GM21526 (cell line): ENCODE data around the gene MRPL53.
"Not testable (repeated sequence)": the region's sequence is repeated elsewhere in the genome, so short reads cannot be mapped to it uniquely, and the experiment has no call there.

Source experiments
- ATAC-seq: cut with Tn5 transposase; IDR thresholded peaks from one replicate; pipeline ENCODE4 v1.9.1; 2021; ENCODE audit warnings: moderate library complexity; ENCODE audit not compliant: unreplicated experiment, low FRiP score

Gene MRPL53

GRCh38 chr2:74482801-74483674 lies 10.6 kb upstream of the MRPL53 start, which contains the start of the genes CCDC142 and TTC31:
Gene CCDC142, minus strand, starts transcription at chr2:74482998. Its CDS starts 161 bp downstream, at chr2:74482837.
Gene TTC31, plus strand, starts transcription at chr2:74483081. Its CDS starts 15 bp downstream, at chr2:74483096.
- peak; percentile 84 for ATAC-seq

- ATAC-seq = peak; percentile 31
Measured at GRCh38 chr2:74481961-74482800, 9.7 kb upstream of the MRPL53 start.

DNA sequence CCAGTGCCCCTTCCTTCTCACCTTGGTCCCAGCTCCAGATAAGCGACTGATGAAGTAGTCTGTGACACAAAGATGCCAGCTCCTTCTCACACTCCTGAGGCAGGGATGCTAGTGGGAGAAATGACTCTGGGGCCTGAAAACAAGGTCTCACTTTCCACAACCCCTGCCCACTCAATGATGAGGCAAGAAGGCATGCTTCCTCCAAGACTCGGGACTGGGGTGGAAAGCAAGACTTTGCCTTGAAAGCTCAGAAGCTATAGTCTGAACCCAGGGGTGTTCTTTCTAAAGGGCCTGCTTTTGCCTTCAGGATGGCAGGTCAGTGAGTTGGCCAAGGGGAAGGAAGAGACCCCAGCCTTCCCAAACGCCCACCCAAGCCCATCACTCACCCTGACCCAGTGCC lies 9.0 kb upstream of the MRPL53 start:
- ATAC-seq = no peak

DNA sequence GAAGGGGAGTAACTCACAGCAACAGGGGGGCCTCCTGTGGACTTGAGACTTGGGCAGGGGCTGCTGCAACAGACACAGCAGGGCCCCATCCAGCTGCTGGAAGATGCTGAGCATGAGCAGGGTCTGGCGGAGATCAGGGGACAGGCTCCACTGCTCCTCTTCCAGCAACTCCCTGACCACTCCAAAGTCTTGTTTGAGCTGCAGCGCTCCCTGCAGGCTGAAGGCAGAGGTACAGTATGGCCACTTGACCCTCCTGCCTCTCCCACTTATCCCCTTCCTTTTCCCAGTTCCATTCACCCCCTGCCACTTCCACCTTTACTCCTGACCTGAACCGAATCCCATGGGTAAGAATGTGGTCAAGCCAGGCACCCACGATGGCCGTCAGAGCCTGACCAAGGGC lies 2.4 kb upstream of the MRPL53 start:
- ATAC-seq = no peak

DNA sequence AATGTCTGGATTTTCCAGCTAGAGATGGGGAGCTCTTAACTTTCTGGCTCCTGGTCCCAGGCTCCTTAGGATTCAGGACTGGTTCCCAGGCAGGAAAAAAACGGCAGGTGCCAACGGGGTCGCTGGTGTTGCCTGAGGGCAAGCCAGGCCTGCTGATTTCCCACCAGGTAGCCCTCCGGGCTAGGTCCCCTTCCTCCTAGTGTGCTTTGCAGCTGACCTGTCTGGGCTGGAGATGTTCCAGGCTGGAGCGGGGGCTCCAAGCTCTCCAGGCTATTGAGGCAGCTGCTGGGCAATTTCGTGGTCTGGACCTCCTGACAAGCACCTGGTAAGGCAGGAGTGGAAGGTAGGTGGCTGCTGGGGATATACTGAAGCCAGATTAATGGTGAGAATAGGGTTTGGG lies 2.0 kb upstream of the MRPL53 start:
- ATAC-seq = no peak

- no peak for ATAC-seq
Measured at GRCh38 chr2:74472945-74473258, 422 bp upstream of the MRPL53 start.

DNA sequence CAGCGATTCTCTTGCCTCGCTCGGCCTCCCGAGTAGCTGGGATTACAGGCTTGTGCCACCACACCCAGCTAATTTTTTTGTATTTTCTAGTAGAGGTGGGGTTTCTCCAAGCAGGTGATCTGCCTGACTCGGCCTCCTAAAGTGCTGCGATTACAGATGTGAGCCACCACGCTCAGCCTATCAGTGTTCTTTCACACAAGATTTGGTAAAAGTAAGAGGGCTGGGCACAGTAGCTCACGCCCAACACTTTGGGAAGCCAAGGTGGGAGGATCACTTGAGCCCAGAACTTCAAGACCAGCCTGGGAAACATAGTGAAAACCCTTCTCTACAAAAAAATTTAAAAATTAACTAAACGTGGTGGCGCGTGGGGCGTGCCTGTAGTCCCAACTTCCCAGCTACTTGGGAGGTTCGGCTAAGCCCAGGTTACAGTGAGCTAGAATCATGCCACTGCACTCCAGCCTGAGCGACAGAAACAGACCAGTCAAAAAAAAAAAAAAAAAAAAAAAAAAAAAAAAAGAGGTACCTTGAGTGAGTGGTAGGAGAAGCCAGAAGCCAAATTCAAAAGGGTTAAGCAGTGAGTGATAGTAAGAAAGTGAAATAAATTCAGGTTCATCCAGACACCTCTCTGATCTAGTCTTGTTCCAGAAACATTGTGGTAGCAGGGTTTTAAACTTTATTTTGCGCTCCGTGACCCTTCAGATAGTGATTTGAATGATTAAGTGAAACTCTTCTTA lies 981 bp downstream of the MRPL53 start:
- no peak for ATAC-seq

- ATAC-seq = not testable (repeated sequence)
Measured at GRCh38 chr2:74470742-74471141, 1.7 kb downstream of the MRPL53 start.

DNA sequence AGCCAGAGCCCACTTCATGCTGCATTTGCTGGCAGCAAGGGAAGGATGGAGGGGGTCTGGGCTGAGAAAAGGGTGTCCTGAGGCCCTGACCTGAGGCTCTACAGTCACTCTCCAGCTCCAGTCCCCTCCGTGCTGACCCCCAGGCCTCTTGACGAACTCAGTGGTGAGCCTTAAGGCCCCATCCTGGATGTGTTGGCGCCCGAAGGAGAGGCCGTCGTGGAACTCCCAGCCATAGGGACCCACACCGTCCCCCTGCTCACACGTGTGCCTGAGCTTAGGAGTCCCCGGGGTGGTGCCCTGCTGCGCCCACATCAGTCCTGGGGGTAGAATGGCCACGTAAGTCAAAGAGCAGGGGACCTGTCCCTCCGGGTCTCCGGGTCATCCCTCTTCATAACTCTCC lies 8.1 kb downstream of the MRPL53 start:
- ATAC-seq = no peak

DNA sequence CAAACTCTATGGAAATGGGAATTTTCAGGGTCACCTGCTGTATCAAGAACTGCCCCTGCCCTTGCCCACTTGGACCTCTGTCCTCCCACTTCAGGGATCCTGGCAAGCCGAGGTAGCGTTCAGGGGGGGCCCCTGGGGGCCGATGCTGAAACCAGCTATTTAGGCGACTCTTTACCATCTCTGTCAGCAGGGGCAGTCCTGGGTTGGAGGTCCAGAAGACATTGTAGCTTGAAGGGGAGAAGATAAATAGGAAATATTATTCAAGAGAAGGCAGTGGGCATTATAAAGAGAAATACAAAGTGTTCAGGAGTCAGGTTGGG lies 9.7 kb downstream of the MRPL53 start:
- ATAC-seq = no peak

DNA sequence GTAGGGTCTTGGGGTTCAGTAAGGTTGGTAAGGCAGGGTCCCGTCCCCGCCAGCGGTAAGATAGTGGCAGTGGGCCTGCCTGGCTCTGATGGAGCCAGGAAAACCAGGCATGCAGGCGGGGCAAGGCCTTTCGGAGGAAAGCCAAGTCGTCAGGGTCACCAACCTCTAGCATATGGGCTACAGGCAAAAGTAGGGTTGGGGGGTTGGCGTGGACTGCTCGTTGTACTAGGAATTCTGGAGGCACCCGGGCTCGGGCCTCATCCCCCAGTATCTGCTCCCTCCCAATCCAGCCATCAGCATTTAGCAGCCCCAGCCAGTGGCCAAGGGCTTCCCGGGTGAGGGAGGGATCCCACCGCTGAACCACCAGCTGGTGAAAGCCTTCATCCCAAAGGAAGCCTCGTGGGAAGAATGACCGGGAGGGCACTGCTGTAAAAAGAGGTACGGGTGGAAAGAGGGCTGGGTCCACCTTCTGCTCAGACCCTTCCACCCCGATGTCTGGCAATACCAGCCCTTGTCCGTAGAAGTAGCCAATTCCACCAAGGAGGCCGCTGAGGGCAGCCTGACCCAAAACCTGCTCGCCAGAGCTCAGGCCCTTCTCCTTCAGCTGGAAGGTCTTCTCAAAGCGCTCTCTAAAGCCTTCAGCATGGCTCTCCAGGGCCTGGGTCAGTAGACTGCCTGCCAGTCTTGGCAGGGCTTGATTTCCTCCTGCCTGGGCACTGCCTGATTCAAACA lies 10.3 kb downstream of the MRPL53 start:
- ATAC-seq = no peak

GRCh38 chr2:74461187-74462053 lies 11.1 kb downstream of the MRPL53 start:
- no peak for ATAC-seq

GRCh38 chr2:74460187-74460586 lies 12.3 kb downstream of the MRPL53 start:
- ATAC-seq = not testable (repeated sequence)

GRCh38 chr2:74459503-74460118 lies 12.9 kb downstream of the MRPL53 start:
- not testable (repeated sequence) for ATAC-seq

DNA sequence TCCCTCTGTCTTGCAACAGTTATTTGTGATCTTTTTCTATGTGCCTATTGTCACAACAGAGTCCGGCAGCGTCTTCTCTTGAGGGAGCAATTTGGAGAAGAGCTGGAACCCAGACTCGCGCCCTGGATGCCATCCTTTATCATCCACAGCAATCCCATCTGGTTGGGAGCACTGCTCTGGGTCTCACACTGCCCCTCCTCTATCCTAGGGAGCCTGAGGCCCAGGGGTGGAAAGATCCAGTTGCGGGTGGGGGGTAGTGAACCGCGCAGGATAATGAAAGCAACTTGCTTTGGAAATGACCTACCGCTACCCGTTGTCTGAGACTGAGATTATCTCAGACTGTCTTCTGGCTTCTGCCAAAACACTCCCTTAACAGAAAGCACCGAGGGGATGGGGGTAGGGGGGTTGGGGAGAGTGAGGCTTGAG lies 13.5 kb downstream of the MRPL53 start:
- no peak for ATAC-seq

GRCh38 chr2:74458132-74458937 lies 14.1 kb downstream of the MRPL53 start, which contains the start of gene WBP1:
Gene WBP1, plus strand, starts transcription at chr2:74458438. Its CDS starts 165 bp downstream, at chr2:74458603.
- ATAC-seq = peak; percentile 78

GRCh38 chr2:74457549-74458131 lies 14.8 kb downstream of the MRPL53 start:
- peak; percentile 34 for ATAC-seq

- no peak for ATAC-seq
Measured at GRCh38 chr2:74457129-74457548, 15.3 kb downstream of the MRPL53 start.
